Suppressor macrophage treated with lipopolysaccharide for 4 hours (primary cell): Measurements from ENCODE around the gene DDHD1.
"Not testable (repeated sequence)": the region's sequence is repeated elsewhere in the genome, so short reads cannot be mapped to it uniquely, and the experiment has no call there.

Experiments
- DNase-seq: peaks from one replicate; pipeline ENCODE4 v3.0.0-alpha.2; 2020

The DDHD1 gene

DNA sequence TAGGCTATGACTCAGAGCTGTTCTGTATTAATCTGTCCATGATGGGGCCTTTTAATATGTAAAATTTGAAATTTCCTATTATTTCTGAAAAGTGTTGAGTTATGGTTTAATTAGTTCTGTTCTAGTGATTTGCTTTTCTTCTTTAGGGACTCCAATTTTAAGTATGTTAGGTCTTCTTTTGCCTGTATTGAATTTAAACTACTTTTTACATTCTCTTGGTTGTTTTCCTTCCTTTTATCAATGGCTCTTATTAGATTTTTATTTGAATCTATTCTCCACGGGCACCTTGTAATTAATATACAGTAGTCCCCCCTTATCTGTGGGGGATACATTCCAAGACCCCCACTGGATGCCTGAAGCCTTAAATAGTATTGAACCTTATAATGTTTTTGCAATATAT is 46.4 kb downstream of the DDHD1 start:
- DNase-seq: no peak

DNA sequence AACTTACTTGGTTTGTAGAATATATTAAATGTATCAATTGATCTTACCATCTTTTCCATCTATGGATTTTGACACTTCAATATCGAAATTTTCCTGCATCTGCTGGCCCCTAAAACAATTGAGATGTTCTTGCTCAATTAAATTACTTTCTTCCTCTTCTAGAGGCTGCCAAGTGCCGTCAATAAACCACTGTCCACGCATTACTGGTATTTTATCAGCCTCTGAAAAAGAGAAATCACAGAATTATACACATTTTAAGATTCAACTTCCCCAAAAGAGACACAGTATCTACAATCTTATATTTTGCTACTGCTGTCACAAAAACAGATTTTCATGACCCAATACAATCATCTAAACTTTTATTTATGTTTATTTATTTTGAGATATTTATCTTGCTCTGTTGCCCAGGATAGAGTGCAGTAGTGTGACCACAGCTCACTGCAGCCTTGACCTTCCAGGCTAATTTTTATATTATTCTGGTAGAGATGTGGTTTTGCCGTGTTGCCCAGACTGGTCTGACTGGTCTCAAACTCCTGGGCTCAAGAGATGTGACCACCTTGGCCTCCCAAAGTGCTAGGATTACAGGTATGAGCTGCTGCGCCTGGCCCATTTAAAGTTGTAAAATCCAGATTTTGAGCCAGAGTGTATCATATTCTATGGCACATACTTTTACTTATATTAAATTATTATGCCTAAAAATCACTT is 49.3 kb downstream of the DDHD1 start:
- peak; percentile 58 for DNase-seq

DNA sequence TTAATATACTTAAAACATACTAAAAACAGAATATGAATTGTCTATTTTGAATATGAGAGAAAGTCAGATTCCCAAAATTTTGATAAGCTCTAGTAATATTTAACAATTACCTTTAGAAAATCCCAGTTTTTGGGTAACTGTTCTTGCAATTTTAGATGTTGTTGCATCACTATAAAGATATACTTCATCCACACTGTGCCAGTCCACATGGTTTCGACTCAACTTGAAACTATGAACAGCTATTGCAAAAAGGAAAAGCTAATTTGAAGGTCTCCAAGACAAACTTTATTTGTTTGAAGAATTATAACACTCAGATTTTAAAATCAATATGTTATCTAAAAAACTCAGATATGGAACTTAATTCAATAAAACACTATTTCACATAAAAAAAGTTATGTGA is 59.9 kb downstream of the DDHD1 start:
- DNase-seq: no peak

DNA sequence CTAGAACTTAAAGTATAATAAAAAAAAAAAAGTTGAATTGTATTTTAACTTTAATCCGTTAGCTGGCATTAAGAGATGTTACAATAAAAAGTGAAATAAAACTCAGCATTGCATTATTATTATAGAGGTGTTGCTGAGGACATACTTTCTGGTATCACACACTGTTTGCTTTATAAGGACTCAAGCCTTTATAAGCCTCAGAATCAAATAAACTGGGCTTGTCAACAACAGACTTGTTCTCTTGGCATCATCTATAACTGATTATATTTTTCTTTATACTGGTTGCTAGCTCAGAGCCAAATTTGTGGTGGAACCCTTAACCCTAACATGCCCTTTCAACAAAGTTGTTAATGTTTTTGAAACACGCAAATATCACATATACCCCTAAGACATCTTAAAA is 62.3 kb downstream of the DDHD1 start:
- no peak for DNase-seq

DNA sequence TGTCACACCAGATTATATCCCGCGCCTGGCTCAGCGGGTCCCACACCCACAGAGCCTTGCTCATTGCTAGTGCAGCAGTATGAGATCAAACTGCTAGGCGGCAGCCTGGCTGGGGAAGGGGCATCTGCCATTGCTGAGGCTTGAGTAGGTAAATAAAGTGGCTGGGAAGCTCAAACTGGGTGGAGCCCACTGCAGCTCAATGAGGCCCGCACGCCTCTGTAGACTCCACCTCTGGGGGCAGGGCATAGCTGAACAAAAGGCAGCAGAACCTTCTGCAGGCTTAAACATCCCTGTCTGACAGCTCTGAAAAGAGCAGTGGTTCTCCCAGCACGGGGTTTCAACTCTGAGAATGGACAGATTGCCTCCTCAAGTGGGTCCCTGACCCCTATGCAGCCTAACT is 68.2 kb downstream of the DDHD1 start:
- DNase-seq: not testable (repeated sequence)

DNA sequence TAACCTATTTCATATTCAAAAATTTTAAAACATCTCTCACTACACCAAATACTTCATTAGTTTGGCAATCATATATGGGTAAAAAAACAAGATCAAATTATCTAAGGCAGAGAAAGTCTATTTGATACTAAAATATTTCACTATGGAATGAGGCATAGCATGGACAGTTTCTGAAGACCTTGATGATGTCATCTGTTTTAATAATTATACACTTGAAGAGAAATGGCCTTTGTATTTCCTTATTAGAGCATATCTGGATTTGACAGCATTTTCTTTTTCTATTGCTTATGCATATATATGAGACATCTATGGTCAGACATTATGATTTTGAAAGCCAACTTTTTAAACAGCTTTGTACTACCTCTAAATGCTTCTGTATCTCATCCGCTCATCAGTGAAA is 88.6 kb downstream of the DDHD1 start:
- DNase-seq: no peak

DNA sequence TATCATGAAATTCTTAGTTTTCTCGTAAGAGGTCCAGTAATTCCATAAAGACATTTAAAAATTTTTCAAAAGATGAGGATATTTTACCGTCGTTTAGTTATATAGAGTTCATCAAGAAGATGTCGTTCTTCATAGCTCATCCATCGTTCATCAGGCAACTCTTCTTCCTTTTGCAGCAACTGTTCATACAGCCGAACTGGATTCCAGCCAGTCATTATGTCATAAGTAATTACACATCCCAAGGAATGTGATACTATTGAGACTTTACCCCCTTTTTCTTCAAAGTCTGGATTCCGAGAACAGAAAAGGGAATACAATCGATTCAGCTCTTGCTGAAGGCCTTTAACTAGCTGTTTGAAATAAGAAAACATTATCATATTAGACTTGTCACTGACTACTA is 90.3 kb downstream of the DDHD1 start:
- DNase-seq: no peak

DNA sequence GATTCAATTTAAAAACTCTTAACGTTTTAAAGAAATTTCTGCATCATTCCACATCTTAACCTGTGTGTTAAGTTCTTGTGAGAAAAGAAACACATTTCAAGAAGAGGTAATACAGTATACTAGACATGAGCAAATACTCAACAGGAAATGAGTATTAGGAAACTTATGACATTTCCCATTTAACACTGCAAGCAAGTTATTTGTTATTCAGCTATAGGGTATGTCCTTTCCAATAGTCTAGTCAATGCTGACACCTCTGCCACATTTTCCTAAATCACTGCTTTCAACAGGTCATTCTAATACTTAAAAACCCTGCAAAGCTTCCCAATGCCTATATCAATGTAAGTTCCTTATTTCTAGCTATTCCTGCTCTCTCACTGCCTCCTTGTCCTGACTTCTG is 93.1 kb downstream of the DDHD1 start:
- peak; percentile 11 for DNase-seq

DNA sequence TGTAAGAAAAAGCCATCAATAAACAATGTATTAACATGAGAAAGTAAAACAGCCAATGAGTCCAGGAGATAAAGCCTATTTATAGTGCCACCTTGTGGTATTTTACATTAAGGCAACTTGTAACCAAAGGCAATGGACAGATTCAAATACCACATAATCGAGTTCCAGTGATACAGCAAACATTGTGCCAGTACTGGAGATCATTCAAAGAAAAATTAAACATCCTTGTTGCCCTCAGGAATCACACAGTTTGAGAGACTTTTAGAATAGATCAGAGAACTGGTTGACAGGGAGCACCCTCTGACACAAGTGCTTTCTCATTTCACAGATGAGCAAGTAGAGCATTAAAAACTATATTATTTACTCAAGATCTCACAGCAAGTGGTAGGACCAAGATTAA is 98.1 kb downstream of the DDHD1 start:
- DNase-seq: peak; percentile 54

DNA sequence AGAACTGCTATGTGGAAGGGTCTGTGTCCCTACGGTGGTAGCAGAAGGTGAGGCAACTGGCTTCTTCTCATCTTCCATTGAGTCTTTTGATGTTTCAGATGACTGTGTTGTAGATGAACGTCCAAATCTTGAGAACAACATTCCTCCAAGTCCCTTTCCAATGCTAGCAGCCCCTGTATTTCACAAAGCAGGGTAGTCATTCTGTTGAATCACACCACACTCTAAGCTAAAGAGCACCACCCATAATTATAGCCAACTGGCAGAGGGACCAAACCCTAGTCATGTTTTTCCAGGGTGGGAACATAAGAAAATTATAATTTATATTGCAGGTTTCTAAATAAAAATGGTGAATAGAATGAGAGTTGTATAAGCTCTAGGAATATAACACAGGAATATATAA is 98.7 kb downstream of the DDHD1 start:
- DNase-seq: no peak

DNA sequence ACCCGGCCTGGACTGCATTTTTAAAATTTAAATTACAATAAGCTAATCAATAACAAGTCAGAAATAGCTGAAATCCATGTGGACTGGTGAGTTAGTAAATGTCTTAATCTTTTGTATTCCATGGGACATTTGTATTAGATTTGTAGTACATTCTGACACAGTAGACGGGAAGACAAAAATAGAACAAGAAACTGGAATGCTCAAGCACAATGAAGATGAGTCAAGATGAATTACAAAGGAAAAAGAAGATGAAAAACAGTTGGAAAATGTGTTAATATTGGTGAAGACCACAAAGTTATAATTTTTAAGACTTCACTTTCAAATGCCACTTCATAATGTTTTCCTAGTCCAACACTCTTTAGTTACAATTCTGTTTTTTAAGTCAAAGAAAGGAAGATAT is 104.5 kb downstream of the DDHD1 start:
- no peak for DNase-seq

DNA sequence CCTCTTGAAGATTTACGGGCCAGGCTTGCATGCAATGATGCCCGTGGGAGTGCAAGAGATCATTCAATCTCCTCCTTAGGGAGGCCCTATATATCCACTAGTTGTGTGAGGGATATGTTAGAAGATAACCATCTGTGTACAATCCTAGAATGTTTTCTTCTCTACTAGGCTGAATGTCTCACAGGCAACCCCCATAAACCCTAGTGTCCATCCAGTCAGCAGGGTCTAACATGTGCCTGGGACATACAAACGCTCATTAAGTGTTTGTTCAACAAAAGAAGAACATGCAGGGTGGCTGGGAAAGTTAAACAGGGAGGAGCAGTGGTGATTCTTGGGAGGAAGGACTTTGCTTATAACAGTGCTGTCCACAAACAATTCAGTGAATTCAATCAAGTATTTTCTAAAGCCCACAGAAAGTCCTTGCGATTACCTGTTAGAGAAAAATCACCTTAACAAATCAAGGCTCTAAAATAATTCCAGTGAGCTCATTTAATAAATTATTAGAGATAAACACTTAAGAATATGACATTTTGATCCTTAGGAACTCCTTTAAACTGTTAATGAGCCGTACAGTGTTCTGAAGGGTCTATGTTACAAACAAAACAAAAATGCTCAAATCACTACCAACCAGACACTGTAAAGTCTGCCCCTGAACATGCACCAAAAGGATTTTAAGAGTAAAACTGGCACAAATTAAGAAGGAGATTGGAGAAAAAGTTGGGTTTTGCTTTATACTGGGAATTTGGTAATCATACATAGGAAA is 105.6 kb downstream of the DDHD1 start:
- no peak for DNase-seq

DNA sequence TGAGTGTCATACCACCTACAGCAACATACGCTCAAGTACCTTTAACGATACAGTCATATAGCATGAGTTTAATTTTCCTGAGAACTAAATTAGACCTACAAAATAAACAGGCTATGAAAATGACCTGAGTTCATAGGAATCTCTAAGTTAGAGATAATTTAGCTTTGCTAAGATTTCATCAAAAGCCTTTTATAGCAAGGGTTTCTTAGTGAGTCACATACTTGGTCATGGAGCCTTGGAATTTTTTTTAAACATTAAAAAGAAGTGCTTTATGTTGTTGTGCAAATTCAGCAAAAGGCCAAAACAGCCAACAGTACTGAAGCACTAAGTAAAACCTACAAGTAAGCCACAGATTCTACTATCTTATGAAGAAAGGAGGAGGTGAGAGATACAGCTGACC is 108.6 kb downstream of the DDHD1 start:
- no peak for DNase-seq

DNA sequence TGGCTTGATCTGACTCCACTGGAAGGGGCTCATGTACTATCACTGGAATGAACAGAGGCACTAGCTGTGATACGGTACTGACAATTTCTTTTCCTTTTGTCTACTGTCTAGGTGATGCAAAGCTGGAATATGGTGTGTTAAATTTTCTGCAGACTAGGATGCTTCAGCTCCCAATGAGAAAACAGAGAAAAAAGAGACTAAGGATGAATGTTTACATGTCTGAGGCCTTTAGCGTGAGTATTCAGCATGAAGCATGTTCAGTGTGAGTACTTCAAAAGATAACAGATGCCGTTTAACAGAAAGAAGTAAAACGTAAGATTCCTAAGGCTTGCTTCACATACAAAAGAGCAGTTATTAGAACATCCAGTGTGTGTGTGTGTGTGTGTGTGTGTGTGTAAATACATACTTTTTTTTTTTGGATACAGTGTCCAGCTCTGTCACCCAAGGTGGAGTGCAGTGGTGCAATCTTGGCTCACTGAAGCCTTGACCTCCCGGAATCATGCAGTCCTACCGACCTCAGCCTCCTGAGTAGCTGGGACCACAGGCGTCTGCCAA is 110.0 kb downstream of the DDHD1 start:
- DNase-seq: no peak

DNA sequence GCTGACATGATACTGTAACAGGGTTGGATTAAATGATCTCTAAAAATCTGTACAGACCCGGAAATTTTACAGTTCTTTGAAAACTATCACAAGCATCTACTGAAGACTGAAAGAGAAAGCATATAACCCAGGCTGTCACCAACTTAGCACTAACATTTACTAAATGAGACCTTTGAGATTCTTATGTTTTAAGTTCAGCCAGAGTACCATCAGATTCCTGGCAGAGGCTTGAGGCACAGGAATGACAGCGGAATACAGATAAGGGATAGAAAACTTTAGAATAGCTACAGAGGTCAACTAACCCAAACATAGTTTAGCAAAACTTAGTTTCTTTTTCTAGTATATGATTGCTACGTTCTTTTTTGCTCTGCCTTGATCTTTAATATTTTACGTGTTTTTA is 110.6 kb downstream of the DDHD1 start:
- DNase-seq: no peak

DNA sequence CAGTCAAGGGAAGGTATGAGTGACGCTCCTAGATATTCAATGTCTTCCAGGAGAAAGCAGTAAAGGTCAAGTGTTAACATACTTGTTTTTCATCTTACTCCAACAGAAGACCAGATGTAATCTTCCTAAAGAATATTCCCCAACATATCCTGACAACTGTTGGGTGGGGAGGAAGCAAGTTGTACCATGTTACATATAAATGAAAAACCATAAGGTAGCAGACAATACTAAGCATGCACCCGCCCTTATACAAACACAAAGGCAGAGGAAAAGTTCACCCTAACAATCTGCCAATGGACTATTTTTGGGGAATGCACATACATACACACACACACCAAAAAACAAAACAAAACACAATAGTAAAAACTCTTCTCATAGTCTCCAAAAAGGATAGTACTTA is 112.1 kb downstream of the DDHD1 start:
- no peak for DNase-seq

DNA sequence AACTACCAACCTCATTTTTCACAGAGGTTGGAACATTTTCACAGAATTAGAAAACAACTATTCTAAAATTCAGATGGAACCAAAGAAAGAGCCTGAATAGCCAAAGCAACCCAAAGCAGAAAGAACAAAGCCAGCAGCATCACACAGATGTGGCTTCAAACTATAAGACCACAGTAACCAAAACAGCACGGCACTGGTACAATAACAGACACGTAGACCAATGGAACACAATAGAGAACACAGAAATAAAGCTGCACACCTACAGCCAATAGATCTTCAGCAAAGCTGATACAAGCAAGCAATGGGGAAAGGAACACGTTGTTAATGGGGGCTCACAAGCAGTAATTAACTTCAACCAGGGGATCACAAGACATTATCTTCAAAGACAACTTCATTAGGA is 114.5 kb downstream of the DDHD1 start:
- DNase-seq: no peak

DNA sequence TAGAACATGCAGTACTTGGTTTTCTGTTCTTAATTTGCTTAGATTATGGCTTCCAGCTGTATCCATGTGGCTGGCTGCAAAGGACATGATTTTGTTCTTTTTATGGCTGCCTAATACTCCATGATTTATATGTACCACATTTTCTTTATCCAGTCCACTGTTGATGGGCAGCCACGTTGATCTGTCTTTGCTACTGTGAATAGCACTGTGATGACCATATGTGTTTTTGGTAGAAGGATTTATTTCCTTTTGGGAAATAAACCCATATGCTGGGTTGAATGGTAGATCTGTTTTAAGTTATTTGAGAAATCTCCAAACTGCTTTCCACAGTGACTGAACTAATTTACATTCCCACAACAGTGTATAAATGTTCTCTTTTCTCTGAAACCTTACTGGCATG is 116.1 kb downstream of the DDHD1 start:
- no peak for DNase-seq

DNA sequence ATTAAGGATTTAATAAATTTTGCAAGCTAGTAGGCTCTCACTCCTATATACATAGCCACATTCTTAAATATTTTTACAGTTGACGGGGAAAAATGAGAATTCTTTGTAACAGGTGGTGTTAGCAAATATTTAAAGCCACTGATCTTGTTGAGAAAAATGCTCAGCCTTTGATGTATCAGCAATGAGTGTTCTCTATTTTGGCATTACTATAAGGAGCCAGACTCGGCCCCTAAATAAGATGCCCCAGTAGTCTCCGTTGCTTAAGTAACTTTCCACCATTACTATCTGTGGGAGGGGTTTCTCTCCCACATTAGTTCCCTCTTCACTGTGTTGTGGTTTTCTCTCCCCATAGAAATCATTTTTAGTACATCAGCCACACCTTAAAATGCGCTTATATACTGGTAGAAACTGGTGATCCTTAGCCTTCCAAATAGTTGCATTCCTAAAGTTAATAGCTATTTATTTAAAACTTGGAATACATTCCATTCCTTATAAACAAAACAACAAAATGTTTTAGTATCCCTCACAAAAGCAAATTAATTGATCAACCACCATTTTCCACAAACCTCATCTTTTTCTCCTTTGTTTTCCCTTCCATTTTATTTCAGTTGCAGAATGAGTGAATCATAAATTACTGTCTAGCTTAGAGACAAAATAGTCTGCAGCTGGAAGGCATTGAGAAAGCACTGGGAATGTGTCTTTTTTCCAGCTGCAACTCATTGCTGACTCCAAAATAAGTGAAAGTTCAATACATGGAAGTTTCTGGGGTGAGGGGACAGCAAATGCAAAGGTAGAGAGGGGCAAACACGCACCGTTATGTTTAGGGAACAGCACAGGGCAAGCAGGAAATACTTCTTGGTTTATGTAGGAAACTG is 117.5 kb downstream of the DDHD1 start:
- DNase-seq: no peak

DNA sequence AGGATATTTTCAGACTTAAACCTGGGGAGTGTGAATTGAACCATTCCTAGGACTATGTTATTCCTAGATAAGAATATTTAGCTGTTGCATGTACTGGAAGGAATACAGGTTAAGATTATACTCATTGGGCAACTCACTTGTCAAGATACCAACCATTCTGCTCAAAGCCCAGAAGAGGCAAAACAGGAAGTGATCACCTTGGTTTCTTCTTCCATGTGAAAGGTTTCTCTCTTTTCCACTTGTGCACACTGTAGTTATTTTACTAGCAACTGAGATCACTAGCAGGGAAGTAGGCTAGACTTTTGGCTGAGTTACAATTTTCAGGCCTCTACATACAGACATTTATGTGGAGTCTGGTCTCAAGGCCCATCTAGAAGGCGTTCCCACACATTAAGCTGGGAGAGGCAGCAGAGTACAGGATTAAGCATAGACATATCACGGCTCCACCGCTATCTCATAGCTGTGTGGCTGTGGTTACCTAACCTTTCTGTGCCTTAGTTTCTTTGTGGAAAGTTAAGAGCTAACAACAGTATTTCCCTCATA is 118.4 kb downstream of the DDHD1 start:
- no peak for DNase-seq

DNA sequence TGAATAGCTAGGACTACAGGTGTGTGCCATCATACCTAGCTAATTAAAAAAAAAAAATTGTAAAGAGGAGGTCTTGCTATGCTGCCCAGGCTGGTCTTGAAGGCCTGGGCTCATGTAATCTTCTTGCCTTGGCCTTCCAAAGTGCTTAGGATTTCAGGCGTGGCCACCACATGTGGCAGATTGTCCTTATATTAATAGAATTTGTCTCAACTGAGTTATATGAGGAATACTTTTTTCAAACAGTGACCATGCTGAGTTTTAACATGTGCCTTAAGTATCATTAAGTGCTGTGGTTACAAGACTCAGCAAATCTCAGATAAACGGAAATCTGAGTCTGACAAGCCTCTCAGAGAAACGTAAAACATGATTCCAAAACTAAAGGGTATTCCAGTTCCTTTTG is 119.1 kb downstream of the DDHD1 start:
- DNase-seq: no peak

DNA sequence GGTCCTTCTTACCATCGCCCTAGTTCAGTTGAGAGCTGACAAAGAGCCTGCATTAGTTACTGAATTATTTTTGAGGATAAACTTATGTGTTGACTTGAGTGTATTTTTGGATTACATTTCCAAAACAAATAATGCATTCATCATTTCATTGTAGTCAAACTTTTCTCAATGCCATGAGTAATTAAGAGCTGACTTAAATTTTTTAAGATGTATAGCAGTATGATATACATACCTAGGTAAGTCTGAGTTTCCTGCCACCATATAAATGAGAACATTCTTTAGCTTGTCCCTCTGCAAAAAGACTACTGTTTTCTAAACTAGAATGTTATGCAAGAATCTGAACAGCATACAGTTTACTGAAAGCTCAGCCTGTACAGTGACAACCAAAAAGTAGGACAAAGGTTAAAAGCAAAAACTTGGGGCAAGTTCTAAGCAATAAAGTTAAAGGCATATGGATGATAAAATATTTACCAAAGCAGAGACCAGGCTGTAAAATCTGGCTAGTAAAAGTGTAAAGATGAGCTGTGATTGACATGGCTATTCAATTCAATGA is 120.2 kb downstream of the DDHD1 start:
- DNase-seq: no peak
